MM.1S (cell line): Measurements from ENCODE around the gene BMP8B.

Experiments used
- CTCF ChIP-seq: fragments of 300-600 bp; sonication (generic); IDR thresholded peaks from 2 replicates; pipeline ENCODE4 v1.5.1; 2016; ENCODE audit warnings: antibody characterized with exemption, low read length, mixed read lengths
- EZH2 ChIP-seq: fragments of 300-600 bp; sonication (generic); optimal IDR thresholded peaks from 2 replicates; pipeline ENCODE3; 2017; ENCODE audit warnings: low read depth, mild to moderate bottlenecking, antibody characterized with exemption, low read length, mixed read lengths

GRCh38 chr1:39732730-39733129, 55.9 kb downstream of the BMP8B start:
- TF ChIP-seq CTCF (no peak), EZH2 (no peak)
